Fibroblast of the aortic adventitia (primary cell): ENCODE results near the gene CTNNA3. TPM values are rescaled to one million over a fixed set of nuclear protein-coding genes. Genes with fewer than 3 reads are reported as not detected.

Experiments used
- DNase-seq: peaks from one replicate; pipeline ENCODE4 v3.0.0-alpha.2; 2010; ENCODE audit warnings: low read depth
- H3K4me3 ChIP-seq: 2 replicates; pipeline ENCODE4 v1.5.1; 2011; ENCODE audit warnings: low read depth, mild to moderate bottlenecking, control low read depth, low read length, moderate library complexity
- CTCF ChIP-seq: IDR thresholded peaks from 2 replicates; pipeline ENCODE4 v1.5.1; 2011; ENCODE audit warnings: mild to moderate bottlenecking, low read length, control low read depth, inconsistent platforms; ENCODE audit not compliant: insufficient read depth
- total RNA-seq: library from RNA; depleted of rRNA; stranded (reverse); fragments of >200 nt; gene quantifications from 2 replicates; pipeline ENCODE4 v1.2.3, GENCODE V29; 2012; ENCODE audit warnings: low replicate concordance

Gene CTNNA3
- total RNA-seq, 1 donor, result not detected

GRCh38 chr10:66187053-66187733 is 1508.8 kb downstream of the CTNNA3 start:
- TF ChIP-seq CTCF, result no peak
- DNase-seq, result no peak
- H3K4me3 ChIP-seq, result no peak overlapping the region

- TF ChIP-seq CTCF, result no peak
- H3K4me3 ChIP-seq, result no peak overlapping the region
- no peak for DNase-seq
Observed at GRCh38 chr10:66183028-66183427, 1513.0 kb downstream of the CTNNA3 start.

GRCh38 chr10:66180581-66181318 is 1515.2 kb downstream of the CTNNA3 start:
- H3K4me3 ChIP-seq, result no peak overlapping the region
- TF ChIP-seq CTCF, result peak; percentile 53

GRCh38 chr10:66180021-66180420 is 1516.0 kb downstream of the CTNNA3 start:
- no peak overlapping the region for H3K4me3 ChIP-seq
- TF ChIP-seq CTCF, result no peak
- DNase-seq, result no peak

More at GRCh38 chr10:66180581-66181318, 1515.2 kb downstream of the CTNNA3 start:
- DNase-seq, result peak; percentile 67

- no peak for DNase-seq
- H3K4me3 ChIP-seq, result no peak overlapping the region
- no peak for TF ChIP-seq CTCF
Observed at GRCh38 chr10:66176772-66177171, 1519.2 kb downstream of the CTNNA3 start.

- no peak for TF ChIP-seq CTCF
- DNase-seq, result no peak
Observed at GRCh38 chr10:66167816-66168215, 1528.2 kb downstream of the CTNNA3 start.

More at GRCh38 chr10:66167816-66168215, 1528.2 kb downstream of the CTNNA3 start:
- H3K4me3 ChIP-seq, result no peak overlapping the region
